GM18508 (cell line): Measurements from ENCODE around the gene ANKRD49.
"Not testable (repeated sequence)": the region's sequence is repeated elsewhere in the genome, so short reads cannot be mapped to it uniquely, and the experiment has no call there.

ENCODE experiments used
- ATAC-seq: cut with Tn5 transposase; IDR thresholded peaks from one replicate; pipeline ENCODE4 v1.9.1; 2021; ENCODE audit warnings: moderate number of reproducible peaks; ENCODE audit not compliant: insufficient read depth, unreplicated experiment

Gene ANKRD49

DNA sequence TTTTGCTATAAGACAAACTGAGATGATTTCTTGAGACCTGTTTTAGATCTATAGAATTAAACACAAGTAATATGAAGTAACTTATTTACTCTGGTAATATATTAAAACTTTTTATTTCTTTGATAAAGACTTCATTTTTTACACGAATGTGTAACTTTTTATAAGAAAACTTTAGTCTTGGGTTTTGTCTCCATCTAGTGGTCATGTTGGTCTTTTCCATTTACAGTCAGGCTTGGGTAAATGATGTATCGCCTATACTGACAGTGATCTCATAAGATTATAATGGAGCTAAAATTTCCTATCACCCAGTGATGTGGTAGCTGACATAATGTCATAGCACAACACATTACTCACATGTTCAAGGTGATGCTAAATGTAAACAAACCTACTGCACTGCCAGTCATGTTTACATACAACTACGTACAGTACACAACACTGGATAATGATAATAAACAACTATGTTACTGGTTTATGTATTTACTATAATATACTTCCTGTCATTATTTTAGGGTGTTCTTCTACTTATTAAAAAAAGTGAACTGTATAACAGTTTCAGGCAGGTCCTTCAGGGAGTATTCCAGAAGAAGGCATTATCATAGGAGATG is 11.0 kb downstream of the ANKRD49 start:
- ATAC-seq: no peak

DNA sequence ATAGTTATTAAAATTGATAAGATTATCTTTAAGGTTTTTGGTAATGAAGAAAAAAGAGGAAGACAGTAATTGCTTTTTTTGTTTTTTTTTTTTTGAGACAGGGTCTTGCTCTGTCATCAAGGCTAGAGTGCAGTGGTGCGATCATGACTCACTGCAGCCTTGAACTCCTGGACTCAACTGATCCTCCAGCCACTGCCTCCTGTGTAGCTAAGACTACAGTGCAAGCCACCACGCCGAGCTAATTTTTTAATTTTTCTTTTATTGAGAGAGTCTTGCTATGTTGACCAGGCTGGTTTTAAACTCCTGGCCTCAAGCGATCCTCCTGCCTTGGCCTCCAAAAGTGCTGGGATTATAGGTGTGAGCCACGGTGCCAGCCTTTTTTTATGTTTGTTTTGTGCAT is 12.7 kb downstream of the ANKRD49 start:
- ATAC-seq: not testable (repeated sequence)

DNA sequence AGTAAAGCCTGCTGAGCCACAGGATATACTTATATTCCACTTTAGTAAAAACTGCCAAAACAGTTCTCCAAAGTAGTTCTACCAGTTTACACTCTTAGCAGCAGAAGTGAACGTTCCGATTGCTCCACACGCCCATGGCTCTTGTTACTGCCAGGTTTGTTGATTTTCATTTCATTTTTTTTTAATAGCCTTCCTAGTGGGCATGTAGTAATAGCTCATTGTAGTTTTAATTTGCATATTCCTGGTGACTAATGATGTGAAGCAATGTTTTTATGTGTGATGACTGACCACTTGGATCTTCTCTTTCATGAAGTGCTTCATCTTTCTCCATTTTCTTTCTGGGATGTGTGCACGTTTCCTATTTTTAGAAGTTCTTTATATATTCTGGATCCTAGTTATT is 13.7 kb downstream of the ANKRD49 start:
- ATAC-seq: no peak

- peak; percentile 50 for ATAC-seq
These were observed 18.4 kb downstream of the ANKRD49 start, which contains the start of gene C11orf97 for GRCh38 chr11:94511932-94512781. Gene C11orf97 (plus strand): TSS chr11:94512461. CDS start chr11:94512529, 68 bp downstream.

GRCh38 chr11:94513091-94513490 is 19.3 kb downstream of the ANKRD49 start:
- ATAC-seq: no peak

GRCh38 chr11:94515398-94515797 is 21.6 kb downstream of the ANKRD49 start:
- no peak for ATAC-seq

DNA sequence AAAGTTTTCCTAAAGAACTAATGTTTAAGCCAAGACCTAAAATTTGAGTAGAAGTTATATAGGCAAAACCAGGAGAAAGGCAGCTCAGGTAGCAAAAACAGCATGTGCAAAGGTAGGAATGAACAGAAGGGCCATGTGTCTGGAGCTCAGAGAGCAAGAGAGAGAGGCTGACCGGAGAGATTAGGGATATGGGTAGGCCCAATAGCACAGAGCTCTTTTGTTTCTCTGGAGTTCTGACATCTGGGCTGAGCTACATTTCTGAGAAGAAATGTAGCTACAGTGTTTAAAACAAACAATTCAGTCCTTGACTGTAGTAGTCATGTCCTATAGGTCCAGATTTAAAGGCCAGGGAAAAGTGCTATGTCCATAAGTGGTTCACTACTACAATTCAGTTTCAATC is 22.9 kb downstream of the ANKRD49 start:
- no peak for ATAC-seq

DNA sequence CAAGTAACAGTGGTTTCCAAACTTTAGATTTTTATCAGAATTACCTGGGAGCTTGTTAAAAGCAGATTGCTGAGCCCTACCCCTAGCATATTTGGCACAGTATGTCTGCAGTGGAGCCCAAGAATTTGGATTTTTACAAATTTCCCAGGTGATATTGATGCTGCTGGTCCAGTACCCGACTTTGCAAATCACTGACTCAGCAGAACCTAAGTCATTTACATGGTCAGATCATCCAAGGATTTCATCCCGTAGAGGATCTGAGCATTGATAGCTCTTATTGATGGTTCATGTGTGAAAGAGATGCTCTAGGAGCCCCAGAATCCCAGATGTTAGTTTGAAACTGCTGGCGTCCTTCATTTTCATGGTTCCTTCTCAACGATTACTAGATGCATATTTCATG is 24.5 kb downstream of the ANKRD49 start:
- ATAC-seq: no peak

GRCh38 chr11:94519478-94520084 is 25.8 kb downstream of the ANKRD49 start:
- ATAC-seq: no peak

DNA sequence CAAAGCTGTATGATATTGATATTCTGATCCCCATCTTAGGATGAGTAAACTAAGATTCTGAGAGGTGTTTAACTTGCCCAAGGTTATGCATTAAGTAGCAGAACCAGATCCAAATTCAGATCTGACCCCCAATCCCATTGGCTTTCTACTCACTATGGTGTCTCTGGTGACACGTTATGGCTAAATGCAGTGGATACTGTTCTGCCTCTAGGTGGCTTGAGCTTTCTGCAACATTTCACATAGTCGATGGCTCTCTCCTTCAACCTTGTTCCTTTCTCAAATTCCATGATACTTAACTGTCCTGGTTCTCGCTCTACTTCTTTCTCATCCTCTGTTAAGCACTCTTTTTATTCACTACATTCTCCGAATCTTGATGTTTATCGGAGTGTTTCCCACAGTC is 27.9 kb downstream of the ANKRD49 start:
- ATAC-seq: no peak

GRCh38 chr11:94524341-94524740 is 30.6 kb downstream of the ANKRD49 start:
- ATAC-seq: no peak

DNA sequence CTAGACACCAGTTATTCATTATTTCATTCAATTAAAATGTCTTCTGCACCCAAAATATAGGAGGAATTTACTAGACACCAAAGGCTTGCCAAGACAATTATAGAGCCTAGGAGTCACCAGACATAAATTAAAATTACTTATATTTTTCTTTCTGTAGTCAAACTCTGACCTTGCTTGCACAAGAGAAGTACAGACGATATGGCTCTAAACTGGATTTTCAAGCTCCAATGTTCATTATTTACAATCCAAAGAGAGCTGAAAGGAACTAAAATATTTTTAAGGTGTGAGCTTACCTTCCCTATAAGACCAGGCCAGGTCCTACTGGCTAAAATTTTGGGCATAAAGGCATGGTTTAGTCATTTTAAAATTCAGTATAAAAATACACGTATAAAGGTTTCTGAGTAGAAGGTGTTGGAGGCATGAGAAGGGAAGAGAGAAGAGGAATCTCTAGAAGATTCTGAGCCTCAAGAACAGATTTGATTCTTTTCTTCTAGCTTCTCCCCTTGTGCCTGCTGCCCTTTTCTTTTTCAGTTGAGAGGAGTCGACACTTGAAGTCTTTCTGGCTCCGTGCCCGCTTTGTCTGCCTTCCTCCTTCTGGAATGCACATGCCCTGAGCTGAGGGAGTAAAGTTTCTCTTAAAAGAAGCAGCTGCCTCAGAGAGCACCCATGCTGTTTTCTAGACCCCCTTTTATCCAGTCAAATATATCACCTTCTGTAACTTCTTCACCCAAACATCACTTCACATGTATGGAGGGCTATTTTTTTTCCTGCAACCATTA is 32.0 kb downstream of the ANKRD49 start:
- no peak for ATAC-seq

DNA sequence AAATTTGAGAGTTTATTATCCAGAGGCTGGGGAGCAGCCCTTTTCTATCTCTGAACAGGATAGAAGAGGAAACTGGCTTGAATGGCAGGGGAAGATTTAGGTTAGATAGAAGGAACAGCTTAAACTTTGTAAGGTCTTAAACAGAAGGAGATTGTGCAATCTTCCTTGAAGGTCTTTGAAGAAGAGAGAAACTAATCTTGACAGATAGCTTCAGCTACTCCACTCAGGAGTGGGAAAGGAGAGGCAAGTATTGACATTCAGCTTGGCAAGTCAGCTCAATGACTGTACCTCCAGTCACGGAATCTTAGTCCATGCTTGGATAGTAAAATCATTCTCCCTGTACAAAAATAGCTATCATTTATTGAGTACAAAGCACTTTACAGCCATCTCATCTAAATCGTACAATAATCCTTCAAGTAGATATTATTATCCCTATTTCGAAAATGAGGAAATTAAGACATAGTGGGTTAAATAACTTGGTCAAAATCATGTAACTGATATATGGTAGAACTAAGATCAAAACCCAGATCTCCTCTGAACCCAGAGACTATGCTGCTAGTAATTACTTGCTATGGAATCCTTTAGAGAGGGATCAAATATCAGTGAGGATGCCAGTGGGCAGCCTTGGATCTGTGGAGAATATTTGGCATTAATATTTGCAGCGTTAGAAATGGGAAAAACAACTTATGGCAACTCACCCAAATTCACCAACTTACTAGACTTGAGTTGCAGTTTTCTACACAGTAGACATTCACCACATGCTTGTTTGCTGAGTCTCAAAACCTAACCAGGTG is 33.1 kb downstream of the ANKRD49 start:
- ATAC-seq: no peak

DNA sequence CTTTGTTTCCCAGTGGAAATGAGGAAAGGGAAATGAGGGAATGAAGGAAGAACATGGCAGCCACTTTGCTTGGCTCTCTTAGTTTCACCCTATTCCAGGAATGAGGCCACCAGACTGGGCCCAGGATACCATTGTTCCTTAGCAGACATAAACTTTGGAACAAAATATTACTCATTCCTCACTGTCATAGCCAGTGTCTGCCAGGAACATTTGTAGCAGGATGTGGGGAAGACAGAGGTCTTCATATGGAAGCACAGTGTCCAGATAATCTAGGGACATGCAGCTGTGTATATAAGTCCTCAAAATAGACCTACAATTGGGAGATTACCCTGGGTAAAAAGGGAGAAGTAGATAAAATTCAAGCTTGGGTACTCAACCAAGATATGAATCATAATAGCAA is 34.8 kb downstream of the ANKRD49 start:
- ATAC-seq: no peak

GRCh38 chr11:94532211-94532610 is 38.4 kb downstream of the ANKRD49 start:
- no peak for ATAC-seq

DNA sequence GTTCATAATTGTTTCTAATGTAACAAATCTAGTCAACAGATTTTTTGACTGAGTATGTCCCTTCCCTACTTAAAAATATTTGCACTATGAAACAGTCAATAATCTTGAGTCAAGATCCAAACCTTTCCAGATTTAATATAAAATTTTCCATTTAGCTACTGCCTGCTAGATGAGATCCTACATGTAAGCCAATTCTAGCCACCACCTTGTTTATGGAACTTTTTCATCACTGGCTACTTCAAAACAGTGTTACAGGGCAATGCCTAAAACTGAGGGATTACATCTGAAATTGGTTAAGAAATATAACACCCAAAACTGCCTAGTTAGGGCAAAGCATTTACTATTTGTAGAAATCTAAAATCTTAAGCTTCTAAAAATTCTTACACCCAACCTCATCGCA is 39.4 kb downstream of the ANKRD49 start:
- ATAC-seq: no peak

DNA sequence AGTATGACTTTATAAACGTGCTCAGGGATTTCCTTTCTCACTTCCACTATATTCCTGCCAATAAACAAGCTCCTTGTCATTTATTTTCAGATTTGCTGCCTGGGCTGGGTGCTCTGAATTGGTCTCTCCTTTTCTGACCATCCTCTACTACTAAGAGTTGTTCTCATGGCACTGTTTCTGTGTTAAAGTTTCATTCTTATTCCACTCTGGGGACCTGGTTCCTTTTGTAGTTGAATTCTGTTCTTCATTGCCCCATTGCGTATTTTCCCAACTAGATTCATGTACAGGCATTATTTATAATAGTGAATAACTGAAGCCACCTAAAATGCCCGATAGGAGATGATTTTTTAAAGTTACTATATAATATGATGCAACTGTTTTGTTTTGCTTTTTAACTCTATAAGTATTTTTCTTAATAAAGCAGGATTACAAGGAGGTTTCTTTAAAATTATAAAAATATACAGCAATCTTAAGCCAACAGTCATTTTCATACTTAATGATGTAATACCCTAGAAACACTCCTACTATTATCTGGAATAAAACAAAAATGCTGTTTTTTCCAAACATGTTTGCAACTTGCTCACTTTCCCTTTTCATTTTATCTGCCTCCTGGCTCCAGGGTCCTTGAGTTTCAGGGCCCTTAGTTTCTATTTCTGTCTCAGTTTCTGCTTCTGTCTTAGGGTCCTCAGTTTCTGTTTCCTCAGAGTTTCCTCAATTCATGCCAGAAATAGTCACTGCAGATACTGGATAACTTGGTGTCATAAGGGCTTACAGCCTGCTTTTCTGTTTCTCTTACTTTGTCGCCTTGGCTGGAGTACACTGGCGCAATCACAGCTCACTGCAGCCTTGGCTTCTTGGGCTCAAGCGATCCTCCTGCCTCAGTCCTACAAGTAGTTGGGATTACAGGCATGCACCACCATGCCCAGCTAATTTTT is 40.2 kb downstream of the ANKRD49 start:
- no peak for ATAC-seq

- no peak for ATAC-seq
These were observed 42.6 kb downstream of the ANKRD49 start for GRCh38 chr11:94536386-94536785.
